HG03378 (cell line): ENCODE measurements around the gene SF3B1.
"Not testable (repeated sequence)": the region's sequence is repeated elsewhere in the genome, so short reads cannot be mapped to it uniquely, and the experiment has no call there.

ENCODE experiments used
- ATAC-seq: cut with Tn5 transposase; IDR thresholded peaks from one replicate; pipeline ENCODE4 v1.9.1; 2021; ENCODE audit warnings: mild to moderate bottlenecking, moderate library complexity; ENCODE audit not compliant: unreplicated experiment

Gene SF3B1

DNA sequence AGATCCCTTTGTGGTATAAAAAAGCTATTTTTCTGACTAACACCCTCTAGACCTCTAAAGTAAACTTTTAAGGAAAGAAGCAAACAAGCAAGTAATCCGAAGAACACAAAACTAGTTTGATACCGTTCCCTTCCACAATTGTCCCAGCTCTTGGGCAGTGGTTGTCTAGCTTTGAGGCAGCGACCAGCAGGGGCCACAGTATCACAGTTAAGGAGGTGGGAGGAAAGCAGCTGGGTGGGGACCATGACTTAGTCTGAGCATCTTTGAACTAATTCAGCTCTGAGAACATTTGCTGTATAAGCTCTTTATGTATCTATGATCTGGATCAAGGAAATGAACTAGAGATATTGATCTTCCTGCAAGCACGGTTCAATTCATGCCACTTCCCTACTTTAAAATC, 51.0 kb downstream of the SF3B1 start:
- ATAC-seq, result no peak

GRCh38 chr2:197381641-197382040, 53.2 kb downstream of the SF3B1 start:
- ATAC-seq, result no peak

GRCh38 chr2:197379918-197380309, 54.9 kb downstream of the SF3B1 start:
- not testable (repeated sequence) for ATAC-seq

DNA sequence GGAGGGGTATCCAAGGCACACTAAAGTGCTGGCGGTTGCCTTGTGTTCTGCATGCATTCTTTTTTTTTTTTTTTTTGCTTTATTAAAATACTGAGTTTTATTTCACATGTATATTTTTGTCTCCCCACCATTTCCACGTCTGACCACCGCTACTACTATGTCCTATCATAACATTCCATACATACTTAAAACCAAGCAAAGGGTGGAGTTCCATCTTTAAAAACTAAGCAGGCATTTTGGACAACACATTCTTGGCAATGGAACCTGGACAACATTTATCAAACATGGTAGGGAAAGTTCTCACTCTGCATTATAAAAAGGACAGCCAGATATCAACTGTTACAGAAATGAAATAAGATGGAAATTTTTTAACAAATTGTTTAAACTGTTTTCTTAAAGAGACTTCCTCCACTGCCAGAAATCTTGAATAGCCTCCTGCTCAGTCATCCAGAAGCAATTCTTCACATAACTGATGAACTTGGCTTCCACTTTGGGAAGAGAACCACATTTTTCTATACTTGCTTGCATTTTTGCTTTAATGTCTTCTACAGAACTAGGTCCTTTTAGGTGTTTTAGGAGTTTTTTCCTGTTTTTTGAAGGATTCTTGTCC, 55.4 kb downstream of the SF3B1 start:
- not testable (repeated sequence) for ATAC-seq

DNA sequence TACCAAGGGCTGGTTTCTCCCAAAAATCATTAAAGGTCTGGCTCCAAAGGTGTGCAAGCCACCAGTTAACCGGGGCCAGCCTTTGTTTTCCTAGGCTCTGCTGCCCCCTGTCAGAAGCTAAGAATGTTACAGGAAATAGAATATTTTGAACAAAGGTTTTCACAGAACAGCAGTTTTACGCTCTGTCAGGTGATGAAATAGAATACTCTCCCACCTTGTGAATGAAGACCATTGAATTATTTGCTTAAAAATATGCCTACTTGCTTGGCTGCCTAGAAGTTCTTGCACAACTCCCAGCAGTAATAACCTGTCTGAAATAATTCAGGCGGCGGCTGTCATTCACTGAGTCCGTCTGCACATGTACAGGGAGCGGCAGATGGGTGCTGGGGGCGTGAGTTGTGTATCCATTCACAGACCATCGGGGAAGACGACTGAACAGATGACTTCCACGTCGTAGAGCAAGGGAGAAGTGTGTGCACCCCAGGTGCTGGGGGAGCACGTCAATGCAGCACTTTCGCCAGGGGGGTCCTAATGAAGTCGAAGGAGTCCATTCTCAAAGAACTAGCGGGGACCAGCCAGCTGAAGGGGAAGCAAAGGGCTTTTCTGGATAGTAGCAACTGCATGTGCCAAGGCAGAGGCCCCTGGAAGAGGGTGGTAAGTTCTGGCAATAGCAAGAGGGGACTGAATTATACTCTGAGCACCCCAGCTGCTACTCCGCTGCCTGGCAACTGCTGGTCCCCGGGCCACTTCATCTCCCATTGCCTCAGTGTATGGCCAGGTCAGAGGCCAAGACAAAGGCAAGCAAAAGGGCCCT, 56.1 kb downstream of the SF3B1 start:
- ATAC-seq, result no peak

DNA sequence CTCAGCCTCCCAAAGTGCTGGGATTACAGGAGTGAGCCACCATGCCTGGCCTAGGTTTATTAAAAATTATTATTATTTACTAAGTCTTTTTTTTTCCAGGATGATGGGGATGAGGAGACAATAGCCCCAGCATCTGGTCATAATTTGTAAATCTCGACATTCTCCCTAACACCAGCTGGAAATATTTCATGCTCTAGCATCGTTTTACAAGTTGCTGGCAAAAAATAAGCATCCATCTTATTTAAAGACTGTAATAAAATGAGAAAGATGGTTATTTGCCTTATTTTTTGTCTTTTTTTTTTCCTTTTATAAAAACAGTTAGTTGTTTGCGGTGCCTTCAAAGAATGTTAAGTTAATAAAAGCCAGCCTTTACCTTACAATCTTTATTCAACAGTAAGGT, 56.7 kb downstream of the SF3B1 start:
- ATAC-seq, result no peak

DNA sequence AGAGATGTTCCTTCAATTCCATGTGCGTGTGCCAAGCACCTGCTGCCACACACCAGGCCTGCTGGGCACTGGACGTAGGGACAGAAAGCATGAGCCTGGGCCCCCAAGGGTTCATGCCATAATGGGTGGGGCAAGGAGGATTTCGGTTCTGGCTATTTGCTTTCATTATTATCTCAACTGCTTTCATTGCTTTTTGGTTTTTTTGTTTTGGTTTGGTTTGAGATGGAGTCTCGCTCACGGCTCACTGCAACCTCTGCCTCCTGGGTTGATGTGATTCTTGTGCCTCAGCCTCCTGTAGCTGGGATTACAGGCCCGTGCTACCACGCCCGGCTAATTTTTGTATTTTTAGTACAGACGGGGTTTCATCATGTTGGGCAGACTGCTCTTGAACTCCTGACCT, 57.2 kb downstream of the SF3B1 start:
- ATAC-seq, result no peak

DNA sequence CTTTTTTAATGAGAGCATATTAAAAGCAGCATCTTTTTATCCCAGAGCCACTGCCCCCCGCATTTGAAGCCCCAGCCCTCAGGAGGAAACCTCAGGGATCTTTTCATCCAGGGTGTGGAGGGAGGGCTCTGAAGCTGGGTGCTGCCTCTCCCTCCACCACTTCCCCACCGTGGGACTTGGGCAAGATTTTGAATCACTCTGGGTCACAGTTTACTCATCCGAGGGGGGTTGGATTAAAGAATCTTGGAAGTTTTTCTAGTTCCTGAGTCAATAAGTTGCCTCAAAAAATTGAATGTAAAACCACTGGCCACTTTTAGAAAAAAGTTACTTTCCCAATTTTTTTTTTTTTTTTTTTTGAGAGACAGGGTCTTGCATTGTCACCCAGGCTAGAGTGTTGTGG, 62.2 kb downstream of the SF3B1 start:
- ATAC-seq, result no peak

GRCh38 chr2:197370664-197371063, 64.2 kb downstream of the SF3B1 start:
- ATAC-seq, result not testable (repeated sequence)

- no peak for ATAC-seq
Observed at GRCh38 chr2:197369933-197370320, 64.9 kb downstream of the SF3B1 start.

DNA sequence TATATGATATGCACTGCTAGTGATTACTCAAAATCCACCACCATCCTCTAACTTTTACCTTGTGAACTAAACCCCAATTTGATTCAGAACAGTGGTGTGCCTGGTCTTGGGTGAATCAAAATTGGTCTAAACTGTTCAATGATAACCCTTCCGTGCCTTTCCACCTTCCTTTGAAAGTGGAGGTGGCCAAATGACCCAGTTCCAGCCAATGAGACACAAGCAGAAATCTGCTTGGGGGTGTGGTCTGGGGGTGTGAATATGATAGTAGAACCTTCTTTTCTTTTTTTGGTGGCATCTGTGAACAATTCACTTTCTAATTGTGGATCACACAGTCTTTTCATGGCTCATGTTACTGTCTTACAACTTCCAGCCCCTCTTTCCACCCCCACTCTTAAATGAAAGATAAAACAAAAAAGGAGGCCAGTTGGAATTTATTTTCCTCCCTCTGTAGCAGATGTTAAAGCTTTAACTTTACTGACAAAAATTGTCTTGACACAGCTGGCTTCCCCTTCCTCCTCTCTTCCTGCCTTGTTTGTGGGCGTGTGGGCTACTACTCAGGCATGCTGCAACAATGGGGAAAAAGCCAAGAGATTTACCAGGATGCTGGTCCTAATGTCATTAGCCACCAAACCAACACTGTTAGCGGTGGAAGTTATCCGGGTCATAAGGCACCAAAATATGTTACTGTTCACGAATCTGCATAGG, 65.4 kb downstream of the SF3B1 start:
- ATAC-seq, result no peak

GRCh38 chr2:197368412-197368811, 66.4 kb downstream of the SF3B1 start:
- ATAC-seq, result no peak

- no peak for ATAC-seq
Observed at GRCh38 chr2:197363998-197364397, 70.8 kb downstream of the SF3B1 start.

GRCh38 chr2:197360744-197361156, 74.1 kb downstream of the SF3B1 start:
- ATAC-seq, result peak; percentile 76

DNA sequence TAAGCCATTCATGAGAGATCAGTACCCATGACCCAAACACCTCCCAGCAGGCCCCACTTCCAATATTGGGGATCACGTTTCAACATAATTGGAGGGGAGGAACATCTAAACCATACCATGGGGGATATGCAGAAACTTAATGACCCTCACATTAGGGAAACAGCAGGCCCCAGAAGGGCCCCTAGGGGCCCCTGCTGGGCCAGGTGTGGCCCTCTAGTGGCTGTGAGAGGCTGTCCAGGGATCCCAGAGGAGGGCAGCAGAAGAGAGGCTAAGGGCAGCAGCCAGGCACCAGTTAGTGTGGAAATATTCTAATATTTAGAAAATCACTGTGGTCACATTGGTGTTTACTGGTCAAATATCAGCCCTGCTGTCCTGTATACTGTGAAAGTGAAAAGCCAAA, 75.0 kb downstream of the SF3B1 start:
- ATAC-seq, result no peak

DNA sequence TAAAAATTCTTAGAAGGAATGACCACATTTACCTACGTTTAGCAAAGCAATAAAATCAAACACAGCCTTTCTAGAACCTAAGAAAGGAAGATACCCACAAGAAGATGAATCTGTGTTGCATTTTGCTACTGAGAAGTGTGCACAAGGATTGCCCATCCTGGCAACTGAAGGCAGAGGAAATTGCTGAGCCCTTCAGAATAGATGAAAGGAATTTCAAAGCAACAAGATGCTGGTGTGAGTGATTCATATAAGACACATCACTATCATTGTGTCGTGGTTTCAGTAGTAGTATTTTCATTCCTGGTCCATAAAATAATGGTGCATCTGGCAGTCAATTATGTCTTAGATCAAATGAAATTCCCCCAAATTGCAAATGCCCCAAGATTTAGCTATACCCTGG, 75.9 kb downstream of the SF3B1 start:
- ATAC-seq, result no peak

DNA sequence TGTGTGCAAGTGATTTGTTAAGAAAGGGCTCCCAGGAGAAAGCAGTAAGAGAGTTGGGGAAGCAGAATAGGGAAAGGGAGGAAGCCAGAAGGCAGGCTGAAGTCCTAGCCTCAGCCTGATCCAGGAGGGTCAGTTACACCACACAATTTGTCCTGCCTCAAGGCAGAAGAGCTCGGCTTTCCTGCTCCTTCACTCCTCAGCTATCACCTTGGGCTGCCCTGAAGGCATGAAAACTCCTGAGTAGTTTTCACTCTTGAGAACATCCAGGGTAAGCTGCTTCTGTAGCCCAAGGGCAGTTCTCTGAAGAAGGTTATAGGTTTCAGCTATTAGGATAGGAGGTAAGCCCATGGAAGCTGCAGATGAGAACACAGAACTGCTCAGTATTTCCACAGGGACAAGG, 76.8 kb downstream of the SF3B1 start:
- no peak for ATAC-seq

- no peak for ATAC-seq
Observed at GRCh38 chr2:197356136-197356535, 78.7 kb downstream of the SF3B1 start.

DNA sequence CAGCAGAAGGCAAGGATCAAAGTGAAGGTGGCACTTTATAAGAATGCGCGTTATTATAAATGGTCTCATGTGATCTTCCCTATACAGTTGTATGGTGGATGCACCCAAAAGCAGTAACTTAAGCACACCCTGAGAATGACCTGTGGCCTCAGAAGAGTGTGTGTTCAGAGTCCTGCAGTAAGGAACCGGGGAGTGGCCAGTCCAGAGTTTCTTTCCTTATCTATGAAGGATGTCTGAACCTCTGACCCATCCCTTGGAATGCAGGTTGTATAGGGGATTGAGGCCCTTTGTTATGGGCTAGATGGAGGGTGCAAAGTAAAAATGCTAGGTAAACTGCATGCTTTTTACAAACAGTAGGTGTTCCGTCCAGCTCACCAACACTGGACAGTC, 80.7 kb downstream of the SF3B1 start:
- ATAC-seq, result no peak

DNA sequence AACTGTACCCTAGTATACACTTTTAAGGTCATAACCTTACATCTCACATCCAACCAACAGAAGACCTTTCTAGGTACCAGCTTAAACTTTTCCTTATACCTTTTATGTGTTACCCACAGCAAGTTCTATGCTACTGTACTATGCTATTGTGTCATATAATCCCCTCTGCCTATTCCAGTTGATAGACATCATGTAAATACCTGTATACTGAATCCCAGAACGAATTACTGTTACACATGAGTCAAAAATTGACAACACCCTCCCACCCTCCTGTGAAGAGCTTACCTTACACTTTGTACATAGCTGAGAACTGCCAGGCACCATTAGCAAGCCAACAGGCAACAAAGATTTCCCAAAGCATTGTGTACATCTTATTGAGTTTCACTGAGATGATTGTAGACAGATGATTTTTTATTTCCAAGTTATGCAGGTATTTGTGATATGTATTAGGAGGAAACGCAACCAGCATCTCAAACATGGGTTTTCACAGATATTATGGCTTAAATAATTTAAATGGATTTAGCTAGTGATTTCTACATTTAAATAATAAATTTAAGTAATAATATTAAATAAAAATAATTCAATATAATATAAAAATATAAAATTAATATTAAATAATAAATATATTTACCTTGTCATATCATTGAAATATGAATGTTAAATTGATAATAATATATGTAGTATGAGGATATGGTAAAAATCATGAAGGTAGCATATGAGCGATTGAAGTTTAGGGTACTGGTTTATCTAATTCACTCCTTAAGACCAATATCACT, 81.2 kb downstream of the SF3B1 start:
- ATAC-seq, result no peak

GRCh38 chr2:197349699-197350098, 85.1 kb downstream of the SF3B1 start:
- no peak for ATAC-seq
